Measurements from ENCODE around the gene RYR2. TPM values are rescaled to one million over a fixed set of nuclear protein-coding genes. Genes with fewer than 3 reads are reported as not detected.

The RYR2 gene
- total and polyA plus RNA-seq, 2 of the 8 experiments (the other 6 are each of a cell fraction or from before 2014, with no cell fraction given), result 1.3 to 4.4 TPM

- Histone ChIP-seq H3K4me2 (ENCODE audit: insufficient read depth in 1 of 2, low read depth in 2 of 2, low read length in 2 of 2) (no peak overlapping the region), H3K79me1 (ENCODE audit: low read depth, low read length) (no peaks in the 10 kb centered on the region), H3K18ac (ENCODE audit: extremely low read depth, low read length) (no peak overlapping the region), H3K27ac (ENCODE audit: low read depth, low read length) (no peak overlapping the region), H4K8ac (ENCODE audit: extremely low read depth, insufficient read depth, low read length) (no peak overlapping the region), H2BK12ac (ENCODE audit: low read depth, low read length) (no peak overlapping the region), H4K5ac (ENCODE audit: insufficient read length, low read depth, low read length) (no peak overlapping the region), H3K56ac (replicated peaks; ENCODE audit: insufficient read length, low read depth, low read length) (no peak overlapping the region), H3K4me3 (ENCODE audit: extremely low read depth in 1 of 4, insufficient read depth in 2 of 4, low read depth in 3 of 4, low read length in 4 of 4) (no peak overlapping the region), H2BK15ac (ENCODE audit: low read length) (no peak overlapping the region), H3K36me3 (ENCODE audit: control insufficient read depth in 2 of 4, insufficient read depth in 4 of 4, low read length in 3 of 4) (no peaks in the 10 kb centered on the region), H3K14ac (ENCODE audit: insufficient read length) (no peak overlapping the region), H3K27me3 (replicated peaks in 1 of 4; ENCODE audit: control insufficient read depth in 3 of 4, extremely low read depth in 1 of 4, insufficient read depth in 3 of 4, low read length in 3 of 4) (no peaks in the 10 kb centered on the region), H2BK5ac (ENCODE audit: low read depth, low read length) (no peak overlapping the region), H3K23ac (ENCODE audit: insufficient read length) (no peak overlapping the region), H3K9me3 (ENCODE audit: insufficient read depth in 2 of 2, low read depth in 1 of 2, low read length in 1 of 2) (no peaks in the 10 kb centered on the region), H3K79me2 (ENCODE audit: control insufficient read depth in 1 of 2, insufficient read depth in 2 of 2, low read length in 2 of 2) (no peaks in the 10 kb centered on the region), H3K4me1 (replicated peaks in 1 of 4; ENCODE audit: control insufficient read depth in 3 of 4, insufficient read depth in 4 of 4, low read length in 3 of 4) (peaks cover 0 to 3% (median 0%) of the 10 kb centered on the region in 4 experiments; a peak in 1 of 7 replicates), H4K20me1 (replicated peaks in 1 of 2; ENCODE audit: control insufficient read depth in 1 of 2, insufficient read depth in 2 of 2, low read length in 2 of 2) (no peaks in the 10 kb centered on the region), H3K23me2 (ENCODE audit: low read depth, low read length) (no peaks in the 10 kb centered on the region), H2BK120ac (replicated peaks; ENCODE audit: low read depth, low read length) (no peak overlapping the region), H2BK20ac (ENCODE audit: low read length) (no peak overlapping the region), H3K9ac (replicated peaks in 1 of 4; ENCODE audit: extremely low read depth in 1 of 4, low read depth in 3 of 4, low read length in 3 of 4) (no peak overlapping the region), H2AK5ac (ENCODE audit: low read depth, low read length) (no peak overlapping the region), H4K91ac (replicated peaks; ENCODE audit: insufficient read length, low read length) (no peak overlapping the region), H3K4ac (replicated peaks; ENCODE audit: insufficient read length, low read depth, low read length) (no peak overlapping the region), H2AFZ (ENCODE audit: low read length) (no peak overlapping the region)
- CTCF ChIA-PET (ENCODE audit: partially characterized antibody), result no interaction called here
- no peak for FAIRE-seq
- WGBS, 2 experiments (ENCODE audit: extremely low coverage in 1 of 2, insufficient coverage in 1 of 2, insufficient read length in 1 of 2, insufficient replicate concordance in 2 of 2, low coverage in 1 of 2, low lambda C conversion rate in 2 of 2, missing lambda C conversion rate in 1 of 2), result 92% methylated on average over 7 of the region's 7 CpGs; no CpG with 5 or more reads in 1 of the 2 experiments
- DNase-seq (ENCODE audit: low read depth in 1 of 2, low spot score in 2 of 2), result no peak
- POLR2A ChIA-PET (ENCODE audit: partially characterized antibody), result no interaction called here
- no peak for TF ChIP-seq SP1 (IDR thresholded peaks at IDR 0.05; ENCODE audit: low read depth, low read length)
Observed at GRCh38 chr1:237692255-237692654, 650.3 kb downstream of the RYR2 start.
